NB4 (cell line): ENCODE results near the gene CARD18.
"Not testable (repeated sequence)": the region's sequence is repeated elsewhere in the genome, so short reads cannot be mapped to it uniquely, and the experiment has no call there.

Experiments used
- DNase-seq: peaks from one replicate; pipeline ENCODE4 v3.0.0; 2010; ENCODE audit warnings: low read depth
- H3K4me3 ChIP-seq: one replicate; pipeline ENCODE4 v1.5.1; 2011; ENCODE audit warnings: mild to moderate bottlenecking, low read depth, low read length, moderate library complexity
- CTCF ChIP-seq: IDR thresholded peaks from one replicate; pipeline ENCODE4 v1.5.1; 2012; ENCODE audit warnings: low read depth, low read length
- MAX ChIP-seq: IDR thresholded peaks from 2 replicates; pipeline ENCODE4 v1.6.1; 2011; ENCODE audit warnings: low read depth, low read length
- MYC ChIP-seq: IDR thresholded peaks from 2 replicates; pipeline ENCODE4 v1.6.1; 2011; ENCODE audit warnings: low read depth, low read length
- POLR2A ChIP-seq: IDR thresholded peaks from 2 replicates; pipeline ENCODE4 v1.6.1; 2011; ENCODE audit warnings: mild to moderate bottlenecking; ENCODE audit not compliant: insufficient read length; ENCODE audit errors: extremely low read depth

Gene CARD18

GRCh38 chr11:105110688-105111030 lies 28.9 kb downstream of the CARD18 start:
- no peak for TF ChIP-seq CTCF
- no peak for TF ChIP-seq MAX
- no peak for TF ChIP-seq MYC

GRCh38 chr11:105109855-105110687 lies 29.5 kb downstream of the CARD18 start:
- no peak overlapping the region for H3K4me3 ChIP-seq
- TF ChIP-seq CTCF (no peak), POLR2A (no peak), MYC (no peak), MAX (no peak)
- DNase-seq: no peak

More at GRCh38 chr11:105110688-105111030, 28.9 kb downstream of the CARD18 start:
- no peak overlapping the region for H3K4me3 ChIP-seq
- DNase-seq: no peak

- no peak for DNase-seq
- H3K4me3 ChIP-seq: no peak overlapping the region
- TF ChIP-seq CTCF: no peak
- TF ChIP-seq MYC: no peak
- TF ChIP-seq POLR2A: no peak
- TF ChIP-seq MAX: no peak
These were observed 30.2 kb downstream of the CARD18 start for GRCh38 chr11:105109321-105109720.

GRCh38 chr11:105108247-105108646 lies 31.3 kb downstream of the CARD18 start:
- DNase-seq: no peak
- no peak overlapping the region for H3K4me3 ChIP-seq
- TF ChIP-seq MAX (no peak), MYC (no peak), POLR2A (no peak), CTCF (no peak)

GRCh38 chr11:105107226-105107825 lies 32.2 kb downstream of the CARD18 start:
- H3K4me3 ChIP-seq: not testable (repeated sequence)

GRCh38 chr11:105106140-105106539 lies 33.4 kb downstream of the CARD18 start:
- no peak for DNase-seq
- no peak overlapping the region for H3K4me3 ChIP-seq
- no peak for TF ChIP-seq MYC
- no peak for TF ChIP-seq POLR2A
- no peak for TF ChIP-seq MAX
- TF ChIP-seq CTCF: no peak

More at GRCh38 chr11:105107226-105107825, 32.2 kb downstream of the CARD18 start:
- DNase-seq: not testable (repeated sequence)
